A204.1 (cell line): ENCODE data around the gene EID2.

Experiments
- FAIRE-seq: peaks from 2 replicates; lab custom pipeline; 2012; peaks lifted over from hg19 to GRCh38; lab: Jason Lieb, UNC

The EID2 gene

GRCh38 chr19:39533003-39533512, 6.9 kb downstream of the EID2 start:
- no peak for FAIRE-seq

DNA sequence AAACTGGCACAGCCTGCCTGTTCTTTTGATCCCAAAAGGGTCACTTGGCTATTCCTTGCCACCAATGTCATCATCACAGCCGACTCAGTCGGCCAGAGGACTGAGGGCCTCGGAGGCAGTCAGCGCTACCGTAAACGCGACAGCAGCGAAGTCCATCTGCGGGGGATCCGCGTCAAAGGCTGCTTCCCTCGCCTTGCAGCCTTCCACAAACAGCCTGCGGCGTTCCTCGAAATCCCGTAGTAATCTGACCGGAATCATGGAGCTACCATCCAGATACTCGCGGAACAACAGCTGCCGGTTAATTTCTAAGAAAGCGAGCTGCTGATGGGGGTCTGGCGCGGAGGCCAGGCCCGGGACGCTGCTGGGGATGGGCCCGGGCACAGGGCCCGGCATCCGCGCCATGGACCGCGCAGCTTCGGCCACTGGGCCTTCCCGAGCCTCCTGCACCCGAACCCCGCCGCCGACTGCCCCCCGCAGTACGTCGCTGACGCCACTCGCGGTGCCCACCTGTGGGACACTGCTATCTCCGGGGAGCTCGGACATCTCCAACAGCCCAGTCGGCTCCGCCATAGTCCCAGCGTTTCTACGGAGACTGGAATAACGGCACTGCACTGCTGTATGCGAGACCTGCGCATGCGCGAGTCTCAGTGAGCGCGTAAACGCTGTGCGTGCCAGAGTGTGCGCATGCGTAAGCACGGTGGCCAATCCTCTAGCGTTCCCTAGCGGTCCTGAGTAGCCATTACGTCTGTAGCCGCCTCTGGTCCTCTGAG, 7.5 kb downstream of the EID2 start, which contains the start of gene EID2B:
EID2B (minus strand) TSS at position 620 of the 770 bp plus-strand sequence; CDS start at position 570, 50 bp downstream.
- FAIRE-seq = peak; percentile 82

GRCh38 chr19:39531834-39532232, 8.1 kb downstream of the EID2 start:
- FAIRE-seq = no peak

- FAIRE-seq = no peak
Measured at GRCh38 chr19:39525205-39525604, 14.8 kb downstream of the EID2 start.

GRCh38 chr19:39524495-39524894, 15.5 kb downstream of the EID2 start:
- FAIRE-seq = no peak

DNA sequence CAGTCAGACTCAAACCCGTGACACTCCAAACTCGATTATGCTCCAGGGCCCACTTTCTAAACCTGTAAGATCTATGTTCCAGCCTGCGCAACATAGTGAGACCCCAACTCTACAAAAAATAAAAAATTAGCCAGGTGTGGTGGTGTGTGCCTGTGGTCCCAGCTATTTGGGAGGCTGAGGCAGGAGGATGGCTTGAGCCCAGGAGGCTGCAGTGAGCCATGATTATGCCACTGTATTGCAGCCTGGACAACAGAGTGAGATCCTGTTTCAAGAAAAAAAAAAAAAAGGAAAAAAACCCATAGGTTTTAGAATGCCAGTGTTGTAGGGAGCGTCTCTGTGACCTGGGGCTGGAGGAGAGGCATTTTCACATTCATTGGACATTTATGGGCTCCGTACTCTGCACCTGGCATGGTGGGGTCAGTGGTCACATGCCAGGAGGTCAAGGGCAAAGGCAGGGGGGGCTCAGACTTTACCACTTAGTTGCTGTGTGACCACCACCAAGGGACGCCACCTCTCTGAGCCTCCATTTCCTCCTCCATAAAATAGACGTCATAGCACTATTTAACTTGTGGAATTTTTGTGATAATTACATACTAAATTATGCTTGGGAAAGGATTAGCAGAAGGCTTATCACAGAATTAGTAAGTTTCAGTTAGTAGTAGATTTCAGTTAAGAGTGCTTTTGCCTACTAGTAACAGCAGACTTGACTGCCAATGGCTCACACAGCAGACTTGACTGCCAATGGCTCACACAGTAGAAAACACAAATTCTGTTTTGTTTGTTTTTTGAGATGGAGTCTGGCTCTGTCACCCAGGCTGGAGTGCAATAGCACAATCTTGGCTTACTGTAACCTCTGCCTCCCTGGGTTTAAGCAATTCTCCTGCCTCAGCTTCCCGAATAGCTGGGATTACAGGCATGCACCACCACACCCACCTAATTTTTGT, 19.1 kb downstream of the EID2 start:
- no peak for FAIRE-seq

GRCh38 chr19:39518975-39519374, 21.0 kb downstream of the EID2 start:
- no peak for FAIRE-seq

DNA sequence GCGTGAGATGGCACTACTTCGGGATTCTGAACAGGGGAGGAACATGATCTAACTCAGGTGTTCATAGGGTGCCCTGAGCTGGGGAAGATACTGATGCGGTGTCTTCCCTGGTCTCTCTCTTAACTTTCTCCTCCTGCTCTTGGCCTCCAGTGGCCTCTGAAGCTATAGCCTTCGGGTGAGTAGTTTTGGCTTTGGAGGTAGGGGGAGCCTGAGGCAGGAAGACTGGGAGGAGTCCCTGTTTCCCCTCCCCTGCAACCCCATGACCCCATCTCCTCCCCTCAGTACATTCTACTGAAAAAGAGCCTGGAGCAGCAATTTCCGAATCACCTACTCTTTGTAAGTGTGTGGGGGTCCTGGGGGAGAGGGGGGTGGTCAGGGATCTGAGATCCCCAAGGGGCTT, 21.5 kb downstream of the EID2 start:
- FAIRE-seq = no peak

DNA sequence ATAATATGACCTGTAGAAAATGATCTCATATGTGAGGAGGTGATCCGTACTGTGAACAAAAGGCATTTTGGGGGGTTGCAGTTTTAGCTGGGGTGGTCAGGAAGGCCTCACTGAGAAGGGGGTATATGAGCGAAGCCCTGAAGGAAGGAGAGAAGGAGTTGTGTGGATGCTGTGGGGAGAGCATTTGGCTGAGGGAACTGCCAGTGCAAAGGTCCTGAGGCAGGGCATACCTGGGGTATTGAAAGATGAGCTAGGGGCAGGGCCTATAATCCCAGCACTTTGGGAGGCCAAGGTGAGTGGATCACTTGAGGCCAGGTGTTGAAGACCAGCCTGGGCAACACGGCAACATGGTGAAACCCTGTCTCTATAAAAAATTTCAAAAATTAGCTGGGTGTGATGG, 22.5 kb downstream of the EID2 start:
- no peak for FAIRE-seq

DNA sequence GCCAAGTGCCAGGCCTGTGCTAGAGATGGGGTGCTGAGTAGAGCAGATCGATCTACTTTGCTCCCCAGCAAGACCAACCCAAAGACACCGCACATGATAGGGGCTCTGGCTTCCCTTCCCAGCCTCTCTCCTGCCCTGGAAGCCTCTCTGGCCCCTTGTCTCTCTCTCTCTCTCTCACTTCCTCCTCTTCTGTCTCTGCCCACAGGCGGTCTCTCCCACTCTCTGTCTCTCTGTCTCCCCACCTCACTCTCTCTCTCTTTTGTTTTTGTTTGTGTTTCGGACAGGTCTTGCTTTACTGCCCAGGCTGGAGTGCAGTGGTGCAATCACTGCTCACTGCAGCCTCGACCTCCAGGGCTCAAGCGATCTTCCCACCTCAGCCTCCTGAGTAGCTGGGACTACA, 23.7 kb downstream of the EID2 start:
- FAIRE-seq = no peak

DNA sequence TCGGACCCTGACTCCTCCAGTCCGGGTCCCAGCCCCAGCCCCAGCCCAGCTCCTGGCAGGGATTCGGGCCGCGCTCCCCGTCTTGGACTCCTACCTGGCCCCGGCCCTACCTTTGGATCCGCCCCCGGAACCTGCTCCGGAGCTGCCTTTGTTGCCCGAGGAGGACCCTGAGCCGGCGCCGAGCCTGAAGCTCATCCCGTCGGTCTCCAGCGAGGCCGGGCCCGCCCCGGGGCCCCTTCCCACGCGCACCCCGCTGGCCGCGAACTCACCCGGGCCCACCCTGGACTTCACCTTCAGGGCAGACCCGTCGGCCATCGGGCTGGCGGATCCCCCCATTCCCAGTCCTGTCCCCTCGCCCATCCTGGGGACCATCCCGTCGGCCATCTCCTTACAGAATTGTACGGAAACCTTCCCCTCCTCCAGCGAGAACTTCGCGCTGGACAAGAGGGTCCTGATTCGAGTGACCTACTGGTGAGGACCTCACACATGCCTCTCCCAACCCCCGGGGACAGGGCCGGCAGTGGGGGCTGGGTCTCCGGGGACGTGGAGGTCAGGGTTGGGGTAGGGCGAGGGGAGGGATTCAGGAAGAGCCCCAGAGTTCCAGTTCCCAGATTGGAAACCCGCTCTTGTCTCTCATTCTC, 24.3 kb downstream of the EID2 start:
- FAIRE-seq = no peak

- no peak for FAIRE-seq
Measured at GRCh38 chr19:39514840-39515550, 25.0 kb downstream of the EID2 start, which contains the start of gene SELENOV. SELENOV (plus strand) TSS chr19:39515139; CDS start chr19:39515213, 74 bp downstream.

- FAIRE-seq = no peak
Measured at GRCh38 chr19:39512988-39513387, 27.0 kb downstream of the EID2 start.

DNA sequence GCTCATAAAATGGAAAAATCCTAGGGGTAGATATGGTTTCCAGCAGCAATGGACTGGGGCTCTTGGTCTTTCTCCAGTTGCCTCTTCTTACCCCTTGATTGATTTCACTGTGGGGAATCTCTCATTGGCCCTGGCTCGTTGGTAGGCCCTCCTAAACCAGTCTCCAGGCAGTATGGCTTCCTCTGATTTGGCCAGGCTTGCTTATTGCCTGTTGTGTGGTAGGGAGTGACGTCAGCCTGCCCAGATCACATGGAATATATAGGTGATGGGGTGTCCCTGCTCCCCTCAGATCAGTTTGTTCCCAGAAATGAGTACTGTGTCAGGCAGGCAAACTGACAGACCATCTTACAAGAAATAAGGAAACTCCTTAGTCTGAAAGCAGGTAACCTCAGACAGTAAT, 30.7 kb downstream of the EID2 start:
- FAIRE-seq = no peak

- no peak for FAIRE-seq
Measured at GRCh38 chr19:39508629-39509028, 31.3 kb downstream of the EID2 start.

- FAIRE-seq = no peak
Measured at GRCh38 chr19:39507715-39508364, 32.1 kb downstream of the EID2 start.

DNA sequence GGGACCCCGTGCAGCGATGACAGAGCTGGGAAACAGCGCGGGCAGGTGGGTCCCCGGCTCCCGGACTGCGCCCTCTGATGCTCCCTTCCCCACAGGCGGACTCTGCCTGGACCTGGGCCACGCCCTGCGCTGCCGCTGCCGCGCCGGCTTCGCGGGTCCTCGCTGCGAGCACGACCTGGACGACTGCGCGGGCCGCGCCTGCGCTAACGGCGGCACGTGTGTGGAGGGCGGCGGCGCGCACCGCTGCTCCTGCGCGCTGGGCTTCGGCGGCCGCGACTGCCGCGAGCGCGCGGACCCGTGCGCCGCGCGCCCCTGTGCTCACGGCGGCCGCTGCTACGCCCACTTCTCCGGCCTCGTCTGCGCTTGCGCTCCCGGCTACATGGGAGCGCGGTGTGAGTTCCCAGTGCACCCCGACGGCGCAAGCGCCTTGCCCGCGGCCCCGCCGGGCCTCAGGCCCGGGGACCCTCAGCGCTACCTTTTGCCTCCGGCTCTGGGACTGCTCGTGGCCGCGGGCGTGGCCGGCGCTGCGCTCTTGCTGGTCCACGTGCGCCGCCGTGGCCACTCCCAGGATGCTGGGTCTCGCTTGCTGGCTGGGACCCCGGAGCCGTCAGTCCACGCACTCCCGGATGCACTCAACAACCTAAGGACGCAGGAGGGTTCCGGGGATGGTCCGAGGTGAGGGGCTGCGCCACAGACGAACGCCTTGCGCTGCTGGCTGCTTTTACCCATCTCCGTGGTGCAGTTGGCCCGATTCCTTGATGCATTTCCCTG, 32.8 kb downstream of the EID2 start:
- no peak for FAIRE-seq

DNA sequence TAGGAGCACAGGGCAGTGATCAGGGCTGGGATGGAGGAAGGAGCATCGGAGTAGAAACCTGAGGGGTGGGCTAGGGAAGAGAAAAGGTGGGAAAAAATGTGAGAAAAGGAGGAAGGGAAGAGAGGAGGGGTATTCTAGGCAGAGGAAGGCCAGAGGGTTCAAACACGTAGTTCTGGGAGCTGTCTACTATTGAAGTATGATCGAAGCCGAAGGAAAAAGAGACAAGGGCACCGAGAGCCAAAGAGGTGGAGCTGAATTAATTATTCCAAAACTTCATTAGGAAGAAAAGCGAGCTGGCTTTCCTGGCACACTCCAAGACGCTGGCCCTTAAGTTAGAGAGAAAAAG, 33.4 kb downstream of the EID2 start:
- no peak for FAIRE-seq

DNA sequence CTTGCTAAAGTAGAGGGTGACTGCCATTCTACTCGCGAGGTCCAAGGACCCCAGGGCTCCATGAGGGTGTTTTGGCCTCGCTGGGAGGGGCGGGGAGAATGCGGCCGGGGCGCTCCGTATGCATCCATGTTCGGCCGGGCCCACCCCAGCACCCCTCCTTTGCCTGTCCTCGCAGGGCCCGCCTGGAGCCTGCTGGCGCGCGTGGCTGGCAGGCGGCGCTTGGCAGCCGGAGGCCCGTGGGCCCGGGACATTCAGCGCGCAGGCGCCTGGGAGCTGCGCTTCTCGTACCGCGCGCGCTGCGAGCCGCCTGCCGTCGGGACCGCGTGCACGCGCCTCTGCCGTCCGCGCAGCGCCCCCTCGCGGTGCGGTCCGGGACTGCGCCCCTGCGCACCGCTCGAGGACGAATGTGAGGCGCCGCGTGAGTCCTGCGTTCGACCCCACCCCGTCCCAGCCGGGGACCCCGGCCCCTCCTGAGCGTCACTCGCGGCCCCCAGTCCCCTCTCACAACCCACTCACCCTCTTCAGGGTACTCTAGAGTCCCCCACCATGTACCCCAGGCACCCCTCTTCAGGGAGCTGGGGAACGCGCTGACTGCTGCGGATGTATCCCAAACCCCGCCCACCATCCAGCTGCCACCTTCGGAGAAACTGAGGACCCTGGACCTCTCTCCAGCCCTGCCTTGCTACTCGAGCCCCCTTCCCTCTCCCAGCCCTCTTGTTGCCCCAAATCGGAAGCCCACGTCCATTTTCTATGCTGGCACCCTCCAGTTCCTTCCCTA, 37.1 kb downstream of the EID2 start:
- no peak for FAIRE-seq

- FAIRE-seq = no peak
Measured at GRCh38 chr19:39501340-39501739, 38.6 kb downstream of the EID2 start.
